Amniotic epithelial cell (primary cell): ENCODE data around the gene ULK4.

ENCODE experiments used
- DNase-seq: peaks from one replicate; pipeline ENCODE4 v3.0.0-alpha.2; 2010; ENCODE audit warnings: low read depth

ULK4 gene

DNA sequence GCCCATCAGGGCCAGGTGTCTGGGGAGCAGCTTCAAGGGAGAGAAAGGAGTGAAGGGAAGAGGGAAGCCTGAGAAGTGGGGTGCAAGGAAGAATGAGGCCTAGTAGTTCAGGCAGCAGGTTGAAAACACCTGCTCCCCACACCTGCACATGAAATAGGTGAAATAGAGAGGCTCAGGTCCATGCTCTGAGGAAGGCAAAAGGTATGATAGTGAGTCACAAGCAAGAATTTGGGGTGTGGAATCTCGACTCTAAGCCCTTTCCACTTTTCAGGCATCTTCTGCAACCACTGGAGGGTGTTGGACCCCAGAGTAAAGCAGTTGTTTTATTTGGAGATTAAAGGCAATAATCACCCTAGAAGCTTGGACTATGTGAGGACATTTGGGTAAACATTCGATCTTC, 605.1 kb downstream of the ULK4 start:
- no peak for DNase-seq

DNA sequence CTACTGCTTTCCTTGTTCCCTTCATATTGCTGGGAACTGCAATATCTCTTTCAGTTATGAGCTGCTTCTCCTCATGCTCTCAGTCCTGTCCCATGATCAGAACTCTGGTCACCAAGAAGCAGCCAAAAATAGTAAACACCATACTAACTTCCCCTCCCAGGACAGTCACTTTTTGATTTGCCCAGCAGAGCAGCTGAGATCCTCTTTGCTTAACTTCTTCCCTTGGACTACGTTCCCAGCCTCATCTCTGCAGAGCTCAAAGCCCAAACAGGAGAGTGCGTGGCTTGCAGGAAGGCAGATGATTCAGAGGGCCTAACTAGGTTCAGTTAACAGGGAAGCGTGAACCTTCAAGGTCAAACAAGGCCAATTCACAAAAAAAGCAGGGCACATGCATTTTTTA, 609.4 kb downstream of the ULK4 start:
- no peak for DNase-seq

DNA sequence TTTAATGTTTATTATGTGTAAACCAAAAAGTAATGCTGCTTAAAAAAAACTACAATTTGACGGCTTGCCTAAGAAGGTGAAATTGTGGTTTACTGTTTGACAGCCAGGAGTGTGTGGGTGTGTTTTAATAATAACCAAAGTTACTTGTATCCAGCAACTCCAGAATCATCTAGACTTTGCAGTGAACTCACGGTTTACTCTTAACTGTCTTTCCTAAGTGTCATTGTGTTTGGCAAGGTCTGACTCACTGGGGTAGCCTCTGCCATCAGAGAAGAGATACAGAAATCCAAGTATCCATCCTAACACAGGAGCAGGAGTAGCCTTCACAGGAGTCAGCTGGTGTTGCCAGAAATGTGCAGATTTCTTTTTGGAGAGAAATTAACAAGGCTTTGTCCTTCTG, 611.5 kb downstream of the ULK4 start:
- DNase-seq: peak; percentile 52

DNA sequence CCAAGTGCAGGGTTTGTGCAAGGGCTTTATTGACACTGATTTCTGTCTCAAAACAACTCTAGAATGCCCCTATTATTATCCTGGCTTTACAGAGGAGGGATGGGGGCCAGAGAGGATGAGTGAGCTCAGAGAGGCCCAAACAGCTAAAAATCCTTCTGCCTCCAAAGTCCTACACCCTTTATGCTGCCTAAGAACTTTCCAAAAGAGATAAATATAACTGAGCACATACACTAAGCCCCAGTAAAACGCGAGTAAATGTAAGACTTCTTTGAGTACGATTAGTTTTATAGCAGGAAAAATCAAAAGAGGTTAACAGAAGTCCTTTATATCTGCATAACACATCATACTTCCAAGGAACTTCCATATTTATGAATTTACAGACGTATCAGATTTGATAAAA, 613.5 kb downstream of the ULK4 start:
- no peak for DNase-seq

DNA sequence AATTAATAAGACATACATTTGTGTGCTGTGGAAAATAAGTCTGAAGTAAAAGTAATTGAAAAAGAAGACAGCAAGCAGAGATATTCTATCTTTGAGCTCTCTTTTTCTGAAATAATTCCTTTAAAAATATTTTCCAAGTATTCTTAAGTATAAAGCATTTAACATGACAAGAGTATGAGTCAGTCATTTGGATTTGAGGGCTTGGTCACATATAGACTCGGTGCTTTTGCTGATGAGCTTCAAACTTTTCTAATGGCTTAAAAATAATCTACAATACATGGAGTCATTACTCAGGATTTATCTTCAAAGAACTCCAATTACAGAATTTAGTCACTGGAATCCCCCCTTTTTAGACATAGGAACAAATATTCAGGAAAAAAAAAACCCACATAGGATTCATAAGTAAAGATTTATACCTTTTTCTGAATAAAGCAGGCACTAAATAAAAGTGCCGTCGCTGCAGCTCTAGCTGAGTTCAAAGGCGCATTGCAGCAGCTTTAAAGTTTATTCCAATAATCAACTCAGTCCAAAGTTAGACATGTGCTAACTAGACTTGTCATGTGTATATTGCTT, 615.1 kb downstream of the ULK4 start:
- no peak for DNase-seq

DNA sequence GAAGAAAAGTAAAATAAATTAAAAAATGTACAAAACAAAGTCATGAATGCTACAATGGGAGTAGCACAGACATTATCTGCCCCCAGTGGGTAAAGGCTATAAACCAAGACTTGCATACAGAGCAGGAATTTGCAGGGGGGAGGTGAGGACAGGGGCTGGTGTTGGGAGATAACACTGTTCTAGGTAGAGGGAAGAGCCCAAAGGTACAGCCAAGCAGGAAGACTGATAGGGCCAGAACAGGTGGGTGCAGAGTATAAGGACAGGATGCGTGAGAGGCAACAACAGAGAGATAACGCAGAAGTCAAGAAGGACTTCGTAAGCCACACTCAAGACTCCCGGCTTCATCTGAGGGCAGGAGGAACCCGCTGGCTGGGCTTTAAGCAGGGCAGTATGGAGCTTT, 616.1 kb downstream of the ULK4 start:
- DNase-seq: no peak

DNA sequence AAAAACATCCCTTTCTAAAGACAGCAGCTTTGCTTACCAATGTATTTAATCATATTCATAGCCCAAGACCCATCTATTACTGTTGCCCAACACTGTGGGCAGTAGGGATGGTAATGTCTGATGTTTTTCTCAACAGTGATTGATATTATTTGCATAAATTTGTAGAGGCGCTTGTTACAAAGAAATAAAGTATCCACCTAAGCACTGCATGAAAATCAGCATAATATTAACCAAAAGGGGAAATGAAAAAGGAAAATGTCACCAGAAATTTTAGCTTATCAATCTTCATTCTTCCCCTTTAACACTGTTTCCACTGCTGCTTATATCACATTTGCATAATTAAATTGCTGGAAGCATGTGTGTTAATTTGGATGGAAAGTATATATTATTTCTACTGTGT, 622.1 kb downstream of the ULK4 start:
- no peak for DNase-seq

DNA sequence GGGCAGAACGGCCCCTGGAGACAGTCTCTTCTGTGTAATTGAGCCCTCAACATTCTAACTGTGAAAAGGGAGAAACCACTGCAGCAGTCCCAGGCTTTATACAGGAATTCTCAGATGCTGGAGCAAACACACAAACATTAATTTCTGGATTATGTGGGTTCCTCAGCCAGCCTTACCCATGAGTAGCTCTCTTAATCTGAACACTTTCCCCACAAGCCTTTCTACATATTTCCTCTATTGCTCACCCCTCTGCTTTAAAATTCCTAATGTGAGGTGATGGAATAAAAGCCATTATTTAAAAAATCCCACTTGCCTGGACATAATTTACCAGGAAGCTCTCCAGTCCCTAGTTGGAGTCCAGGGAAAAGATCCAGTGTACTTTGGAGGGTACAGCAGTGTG, 623.6 kb downstream of the ULK4 start:
- peak; percentile 71 for DNase-seq

DNA sequence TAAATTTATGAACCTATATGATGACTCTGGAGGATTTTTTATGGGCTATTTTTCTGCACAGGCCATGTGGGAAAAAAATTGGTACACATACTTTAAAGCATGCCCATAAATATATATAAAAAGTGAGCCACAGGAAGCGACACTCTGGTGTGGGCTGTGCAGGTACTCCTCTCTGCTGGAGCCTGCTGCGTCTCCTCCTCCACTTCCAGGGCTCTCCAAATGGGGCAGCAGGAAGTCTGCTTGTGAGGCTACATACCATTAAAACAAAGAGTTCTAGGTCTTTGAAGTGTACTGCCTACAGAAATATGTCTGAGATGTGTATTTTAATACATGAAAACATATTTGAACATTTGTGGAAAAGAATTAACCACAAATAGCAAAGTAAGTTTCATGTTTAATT, 627.5 kb downstream of the ULK4 start:
- no peak for DNase-seq

DNA sequence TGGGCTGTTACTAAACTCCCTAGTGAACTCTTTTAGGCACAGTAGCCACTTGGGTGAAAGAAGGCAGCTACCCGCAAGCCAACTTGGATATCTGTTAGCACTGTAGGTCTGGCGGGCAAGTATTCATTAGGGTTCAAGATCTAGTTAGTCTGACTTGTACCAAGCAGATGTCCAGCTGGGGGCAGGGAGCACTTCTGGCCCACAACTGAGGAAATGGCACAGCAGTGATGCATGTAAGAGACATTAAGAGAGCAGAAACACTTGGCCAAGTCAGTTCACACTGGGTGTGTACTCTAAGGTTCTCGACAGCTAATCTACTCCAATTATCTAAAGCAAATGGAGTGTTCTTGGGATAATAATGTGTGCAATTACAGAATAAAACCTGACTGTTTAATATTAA, 630.9 kb downstream of the ULK4 start:
- DNase-seq: no peak

DNA sequence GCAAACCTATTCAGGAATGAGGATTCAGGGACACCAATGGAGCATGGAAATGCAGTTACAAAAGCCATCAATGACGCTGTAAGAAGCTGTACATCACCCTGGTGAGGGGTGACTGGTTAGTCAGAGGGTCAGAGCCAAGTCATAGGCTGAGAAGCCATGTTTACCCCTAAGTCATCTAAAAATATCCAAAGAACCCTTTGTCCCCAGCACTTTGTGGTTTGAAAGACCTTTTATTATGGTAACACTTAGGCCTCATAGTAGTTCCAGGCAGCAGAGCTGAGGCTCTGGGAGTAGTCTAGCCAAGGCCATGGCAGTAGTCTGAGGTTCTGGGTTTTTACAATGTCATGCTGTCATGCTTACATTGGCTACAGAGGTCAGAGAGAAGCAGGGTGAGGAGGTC, 631.4 kb downstream of the ULK4 start:
- peak; percentile 40 for DNase-seq

DNA sequence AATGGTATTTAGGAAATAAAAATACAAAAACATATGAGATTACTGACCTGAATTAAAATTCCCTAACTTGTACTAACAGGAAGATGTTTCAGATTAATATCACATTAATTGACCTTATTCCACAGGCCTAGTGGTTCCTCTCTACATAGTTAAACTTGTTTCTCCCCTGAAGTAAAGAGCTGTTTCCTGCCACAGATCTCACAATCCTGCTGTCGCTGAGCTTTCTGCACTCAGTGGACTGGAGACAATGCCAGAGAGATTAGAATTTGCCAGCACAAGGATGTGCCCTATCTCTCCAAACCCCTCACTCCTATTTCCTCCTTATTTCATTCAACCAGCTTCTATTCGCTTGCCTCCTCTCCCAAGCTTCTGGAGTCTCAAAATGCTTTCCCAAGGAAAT, 632.0 kb downstream of the ULK4 start:
- no peak for DNase-seq

DNA sequence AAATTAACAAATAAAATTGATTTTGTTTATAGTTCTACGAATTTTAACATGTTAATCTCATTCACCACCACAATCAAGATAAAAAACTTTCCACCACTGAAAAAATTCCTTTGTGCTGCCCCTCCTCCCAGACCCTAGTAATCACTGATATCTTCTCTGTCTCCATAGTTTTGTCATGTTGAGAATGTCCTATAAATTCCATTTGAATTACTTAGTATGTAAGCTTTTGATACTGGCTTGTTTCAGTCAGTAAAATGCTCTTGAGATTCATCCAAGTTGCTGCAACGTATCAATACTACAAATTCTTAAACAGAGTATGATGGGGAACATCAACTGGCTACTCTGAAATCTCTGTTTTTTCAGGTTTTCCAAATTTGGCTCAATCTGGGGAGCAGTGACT, 633.0 kb downstream of the ULK4 start:
- peak; percentile 25 for DNase-seq

DNA sequence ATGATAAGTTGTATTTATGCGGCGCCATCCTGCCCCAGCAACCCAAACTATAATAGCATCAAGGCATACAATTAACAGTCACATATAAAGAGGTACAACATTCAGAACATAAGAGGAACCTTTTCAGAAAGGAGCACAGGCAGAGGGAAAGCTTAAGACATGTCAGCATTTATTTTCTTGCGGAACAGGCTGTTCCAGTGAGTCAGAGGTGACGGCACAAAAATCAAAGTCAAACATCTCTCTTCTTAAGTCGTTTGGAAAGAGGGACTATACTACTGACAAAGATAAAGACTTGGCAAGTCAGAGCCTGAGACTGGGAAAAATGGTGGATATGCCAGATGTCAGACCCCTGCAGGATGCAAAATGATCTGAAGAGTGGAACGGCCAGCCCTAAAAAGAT, 634.2 kb downstream of the ULK4 start:
- DNase-seq: peak; percentile 80

DNA sequence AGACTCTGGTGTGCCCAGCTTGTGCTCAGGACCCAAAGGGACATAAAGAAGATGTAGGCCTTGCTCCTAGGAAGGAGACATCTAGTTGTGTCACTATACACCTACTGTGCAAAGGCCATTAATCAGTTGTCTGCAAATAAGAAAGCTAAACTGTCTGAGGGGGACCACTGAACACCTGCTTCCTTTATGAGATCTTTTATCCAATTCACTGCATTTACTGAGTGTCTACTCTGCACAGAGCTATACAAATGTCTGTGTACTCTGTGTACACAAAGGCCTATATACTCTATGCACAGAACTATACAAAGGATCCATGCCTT, 637.8 kb downstream of the ULK4 start:
- DNase-seq: no peak

DNA sequence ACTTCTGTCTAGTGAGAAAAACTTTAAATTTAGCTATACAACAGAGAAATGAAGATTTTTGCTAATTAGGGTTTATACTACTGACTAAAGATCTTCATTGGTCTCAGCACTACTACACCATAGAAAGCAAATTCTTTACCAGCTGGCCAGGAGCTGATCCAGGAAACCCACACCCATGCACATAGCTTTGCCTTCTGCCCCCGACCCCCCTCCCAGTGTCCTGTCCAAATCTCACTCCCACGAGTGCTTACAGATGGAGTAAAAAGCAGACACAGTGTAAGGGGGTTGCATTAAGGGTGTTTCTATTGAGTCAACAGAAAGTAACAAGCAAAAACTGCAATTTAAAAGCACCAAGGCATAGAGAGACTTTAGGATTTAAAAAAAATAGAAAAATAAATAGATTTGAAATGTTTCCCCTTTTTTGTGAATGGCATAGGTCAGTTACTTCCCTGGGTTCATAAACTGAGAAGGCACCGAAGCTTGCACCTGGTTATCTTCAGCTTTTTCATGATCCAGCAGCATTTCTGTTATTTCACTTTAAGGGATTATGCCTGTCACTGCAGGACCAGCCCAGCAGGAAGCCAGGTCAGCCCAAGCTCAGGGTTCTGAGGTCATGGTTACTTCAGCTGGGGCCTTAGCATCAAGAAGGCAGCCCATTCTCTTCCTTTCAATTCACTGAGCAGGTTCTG, 638.3 kb downstream of the ULK4 start:
- DNase-seq: no peak

DNA sequence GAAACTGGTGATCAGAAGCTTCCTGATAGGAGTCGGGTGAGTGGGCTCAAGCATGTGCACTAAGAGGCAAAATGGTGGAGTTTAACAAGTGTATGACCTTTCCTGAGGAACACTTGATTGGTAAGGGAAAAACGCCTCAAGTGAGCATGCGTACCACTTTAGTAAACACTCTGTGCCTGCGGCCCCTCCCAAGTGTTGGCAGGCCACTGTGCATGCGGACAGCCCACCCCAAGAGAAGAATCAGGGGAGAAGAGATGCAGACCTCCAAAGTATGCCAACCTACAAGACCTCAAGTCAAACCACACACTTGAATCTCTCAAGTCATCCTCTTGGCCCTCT, 640.3 kb downstream of the ULK4 start:
- DNase-seq: no peak

DNA sequence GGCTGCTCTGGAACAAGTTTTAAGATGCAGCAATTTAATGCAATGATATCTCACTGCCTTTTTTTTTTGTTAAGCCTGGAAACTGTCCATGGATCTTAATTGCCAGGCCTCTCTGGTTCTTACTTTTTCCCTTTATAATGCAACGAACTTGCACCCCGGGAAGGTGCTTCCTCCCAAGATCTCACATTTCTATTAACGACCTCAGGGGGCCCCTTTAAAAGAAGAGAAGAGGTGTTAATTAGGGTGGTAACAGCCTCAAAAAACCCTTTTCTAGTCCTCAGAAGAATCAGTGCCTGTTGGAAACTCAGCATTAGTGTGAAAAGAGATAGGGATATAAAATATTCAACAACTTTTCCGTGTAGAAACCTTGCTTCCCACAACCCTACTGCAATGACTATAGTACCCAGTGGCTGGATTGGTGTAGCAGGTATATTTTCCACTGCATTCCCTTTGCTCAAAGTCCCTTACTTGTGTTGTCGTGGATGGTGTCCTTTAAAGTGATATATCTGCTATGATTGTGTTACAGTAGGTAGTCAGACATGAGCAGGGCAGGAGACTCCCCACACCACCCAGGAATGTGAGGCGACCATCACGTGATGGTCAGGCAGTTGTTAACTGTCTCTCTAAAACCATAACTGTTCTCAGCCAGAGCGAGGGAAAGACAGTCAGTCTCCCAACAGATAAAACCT, 640.8 kb downstream of the ULK4 start:
- DNase-seq: no peak

DNA sequence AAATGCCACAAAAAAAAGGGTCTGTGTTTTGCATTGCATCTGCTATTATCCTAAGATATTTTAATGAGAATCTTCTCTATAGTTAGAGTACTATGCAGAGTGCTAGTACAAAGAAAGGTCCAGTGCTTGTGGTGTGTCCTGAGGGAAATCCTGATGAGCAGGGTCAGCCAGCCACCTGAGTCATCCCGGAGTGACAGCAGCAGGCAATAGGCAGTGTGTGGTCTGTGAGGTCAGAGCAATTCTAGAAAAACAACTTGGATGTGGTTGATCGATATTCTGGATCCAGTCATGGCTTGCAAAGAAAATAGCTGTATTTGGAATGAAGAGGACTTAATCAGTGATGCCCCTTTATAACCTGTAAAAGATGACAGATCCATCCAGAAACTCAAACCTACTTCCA, 643.4 kb downstream of the ULK4 start:
- DNase-seq: no peak

DNA sequence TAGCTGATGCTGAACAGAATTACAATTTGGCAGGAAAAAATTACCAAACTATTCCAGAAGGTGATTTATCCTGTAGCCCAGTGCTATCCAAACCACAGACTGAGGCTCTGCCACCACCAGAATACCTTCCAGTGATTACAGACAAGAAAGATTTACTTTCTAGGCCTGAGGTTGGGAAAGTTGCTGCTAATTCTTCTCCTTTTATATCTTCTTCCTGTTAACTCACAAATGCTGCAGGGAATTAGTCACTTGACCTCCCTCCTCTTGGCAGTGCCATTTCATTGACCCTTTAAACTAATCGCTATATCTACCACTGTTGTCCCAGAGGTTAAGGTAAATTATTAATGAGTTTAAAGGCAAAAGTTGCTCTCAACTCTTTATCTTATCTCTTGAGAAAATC, 644.2 kb downstream of the ULK4 start:
- peak; percentile 97 for DNase-seq

DNA sequence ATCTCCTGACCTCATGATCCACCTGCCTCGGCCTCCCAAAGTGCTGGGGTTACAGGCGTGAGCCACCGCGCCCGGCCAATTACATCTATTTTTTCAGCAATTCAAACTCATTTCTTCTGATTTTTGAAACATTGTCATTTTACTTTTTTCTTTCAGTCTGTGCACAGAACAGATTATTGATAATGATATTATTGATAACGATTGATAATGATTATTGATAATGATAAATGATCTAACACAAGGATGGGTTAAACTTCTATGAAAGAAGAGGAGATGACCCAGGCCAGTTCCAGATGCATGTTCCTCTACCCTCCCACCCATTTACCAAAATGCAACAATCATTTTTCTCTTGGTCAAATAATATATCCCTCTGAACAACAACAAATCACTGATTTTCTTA, 644.6 kb downstream of the ULK4 start:
- DNase-seq: no peak

DNA sequence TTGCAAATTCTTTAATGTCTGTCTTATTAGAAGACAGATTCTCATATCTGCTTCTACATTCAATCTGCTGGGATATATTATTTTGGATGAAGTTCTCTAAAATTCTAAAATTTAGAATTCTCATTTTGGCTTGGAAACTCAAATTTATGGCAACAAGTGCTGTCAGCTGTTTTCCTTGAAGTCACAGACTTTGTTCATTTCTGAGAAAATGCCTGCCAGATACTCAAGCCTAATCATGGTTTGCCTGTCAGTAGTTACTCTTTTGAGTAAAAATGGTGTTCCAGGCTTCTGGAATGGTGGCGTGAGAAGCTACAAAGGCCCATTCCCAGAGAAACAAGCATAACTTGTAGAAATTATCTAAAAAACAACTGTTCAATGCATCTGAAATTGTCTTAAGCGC, 646.8 kb downstream of the ULK4 start:
- no peak for DNase-seq

DNA sequence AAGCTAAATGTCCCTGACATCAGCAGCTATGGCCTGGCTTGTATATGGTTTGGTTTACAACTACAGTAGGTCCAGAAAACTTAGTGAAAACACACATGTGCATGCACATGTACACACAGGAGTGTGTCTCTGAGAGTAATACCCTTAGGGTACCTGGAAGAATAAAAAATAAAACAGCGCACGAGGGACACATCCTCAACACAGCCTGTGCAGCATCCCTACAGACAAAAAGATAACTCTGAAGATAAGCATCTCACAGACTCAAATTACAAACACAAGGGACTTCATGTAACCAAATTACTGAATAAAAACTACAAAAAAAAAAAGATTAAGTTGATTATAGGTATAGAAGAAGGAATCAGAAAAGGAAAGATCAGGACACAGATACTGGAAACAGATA, 653.8 kb downstream of the ULK4 start:
- no peak for DNase-seq

DNA sequence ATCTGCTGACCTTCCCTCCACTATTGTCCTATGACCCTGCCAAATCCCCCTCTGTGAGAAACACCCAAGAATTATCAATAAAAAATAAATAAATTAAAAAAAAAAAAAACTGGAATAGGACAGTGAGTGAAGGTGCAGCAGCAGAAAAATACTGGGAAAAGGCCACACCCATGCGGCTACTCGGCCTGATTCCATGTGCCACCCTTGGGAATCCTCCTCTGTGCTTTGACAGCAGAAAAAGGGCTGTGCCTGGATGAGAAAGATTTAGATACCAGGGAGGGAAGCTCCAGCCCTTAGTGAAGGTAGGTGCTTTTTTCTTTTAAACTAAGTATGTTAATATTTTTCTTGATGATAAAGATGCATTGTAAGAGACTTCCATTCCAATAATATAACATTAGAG, 654.8 kb downstream of the ULK4 start:
- DNase-seq: no peak
